HG03457 (cell line): ENCODE results near the gene SAAL1.
A peak's percentile ranks its signal among the peaks of the same experiment; 100 is the strongest.
"Not testable (repeated sequence)": the region's sequence is repeated elsewhere in the genome, so short reads cannot be mapped to it uniquely, and the experiment has no call there.

Experiments used
- ATAC-seq: cut with Tn5 transposase; IDR thresholded peaks from one replicate; pipeline ENCODE4 v1.9.1; 2021; ENCODE audit warnings: moderate number of reproducible peaks; ENCODE audit not compliant: unreplicated experiment

Gene SAAL1, protein sequence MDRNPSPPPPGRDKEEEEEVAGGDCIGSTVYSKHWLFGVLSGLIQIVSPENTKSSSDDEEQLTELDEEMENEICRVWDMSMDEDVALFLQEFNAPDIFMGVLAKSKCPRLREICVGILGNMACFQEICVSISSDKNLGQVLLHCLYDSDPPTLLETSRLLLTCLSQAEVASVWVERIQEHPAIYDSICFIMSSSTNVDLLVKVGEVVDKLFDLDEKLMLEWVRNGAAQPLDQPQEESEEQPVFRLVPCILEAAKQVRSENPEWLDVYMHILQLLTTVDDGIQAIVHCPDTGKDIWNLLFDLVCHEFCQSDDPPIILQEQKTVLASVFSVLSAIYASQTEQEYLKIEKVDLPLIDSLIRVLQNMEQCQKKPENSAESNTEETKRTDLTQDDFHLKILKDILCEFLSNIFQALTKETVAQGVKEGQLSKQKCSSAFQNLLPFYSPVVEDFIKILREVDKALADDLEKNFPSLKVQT

DNA sequence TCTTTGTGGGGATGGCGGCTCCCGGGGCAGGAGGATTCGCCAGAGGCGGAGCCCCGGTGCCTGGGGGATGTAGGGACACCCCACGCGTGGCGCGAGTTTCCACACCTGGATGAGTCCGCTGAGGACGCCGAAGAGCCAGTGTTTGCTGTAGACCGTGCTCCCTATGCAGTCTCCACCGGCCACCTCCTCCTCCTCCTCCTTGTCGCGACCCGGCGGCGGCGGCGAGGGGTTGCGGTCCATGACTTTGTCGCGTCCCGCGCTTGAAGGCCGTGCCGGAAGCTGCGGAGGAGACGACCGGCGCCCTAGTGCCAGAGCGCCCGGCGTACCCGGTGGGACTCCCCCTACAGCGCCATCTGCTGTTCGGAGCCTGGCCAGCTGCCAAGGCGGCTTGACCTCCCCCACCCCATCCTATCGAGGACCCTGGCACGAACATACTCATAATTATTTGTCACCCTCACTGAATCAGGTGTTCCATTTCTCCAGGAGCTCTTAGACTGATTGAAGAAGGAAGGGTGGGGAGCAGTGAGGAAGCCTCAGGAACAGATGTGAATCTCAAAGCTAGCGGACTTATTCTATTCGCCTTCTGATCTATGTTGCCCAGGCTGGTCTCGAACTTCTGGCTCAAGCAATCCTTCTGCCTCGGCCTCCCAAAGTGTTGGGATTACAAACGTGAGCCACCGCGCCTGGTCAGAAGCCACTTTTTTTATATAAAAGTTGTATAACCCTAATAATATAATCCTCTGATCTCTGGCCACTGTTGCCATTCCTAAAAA, at the start of gene SAAL1:
Gene SAAL1 (minus strand): TSS at position 281 of the 773 bp plus-strand sequence. CDS start 41 bp downstream, at position 240.
- ATAC-seq: peak; percentile 93

DNA sequence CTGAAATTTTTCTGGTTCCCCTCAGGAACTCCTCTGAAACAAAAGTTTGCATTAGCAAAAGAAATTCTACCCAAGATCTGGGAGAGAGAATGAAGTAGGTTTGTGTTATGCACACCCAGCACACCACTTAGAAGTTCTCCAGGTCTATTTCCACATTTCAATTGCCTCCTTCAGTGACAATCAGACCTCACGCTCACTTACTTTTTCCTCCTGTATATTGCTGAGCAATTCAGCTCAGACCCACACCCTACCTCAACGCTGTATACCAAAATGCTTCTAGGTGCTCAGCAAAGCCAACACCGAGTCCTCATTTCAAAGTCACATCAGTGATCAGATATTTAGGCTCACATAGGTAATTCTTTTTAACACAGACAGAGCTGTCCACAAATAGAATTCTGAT, 45.7 kb upstream of the SAAL1 start:
- ATAC-seq: no peak

GRCh38 chr11:18145837-18146236, 40.0 kb upstream of the SAAL1 start:
- no peak for ATAC-seq

GRCh38 chr11:18145025-18145424, 39.1 kb upstream of the SAAL1 start:
- no peak for ATAC-seq

DNA sequence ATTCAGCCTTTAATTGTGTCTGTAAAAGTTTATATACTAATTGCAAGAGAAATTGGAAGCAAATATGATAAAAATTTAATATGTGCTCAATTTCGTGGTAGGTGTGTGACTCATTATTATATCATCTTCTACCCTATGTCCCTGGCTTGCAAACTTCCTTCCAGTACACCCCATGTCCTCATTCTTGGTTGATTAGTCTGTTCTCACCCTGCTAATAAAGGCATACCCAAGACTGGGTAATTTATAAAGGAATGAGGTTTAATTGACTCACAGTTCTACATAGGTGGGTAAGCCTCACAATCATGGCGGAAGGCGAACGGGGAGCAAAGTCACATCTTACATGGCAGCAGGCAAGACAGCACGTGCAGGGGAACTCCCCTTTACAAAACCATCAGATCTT, 38.4 kb upstream of the SAAL1 start:
- ATAC-seq: no peak

GRCh38 chr11:18140145-18140544, 34.3 kb upstream of the SAAL1 start:
- no peak for ATAC-seq

DNA sequence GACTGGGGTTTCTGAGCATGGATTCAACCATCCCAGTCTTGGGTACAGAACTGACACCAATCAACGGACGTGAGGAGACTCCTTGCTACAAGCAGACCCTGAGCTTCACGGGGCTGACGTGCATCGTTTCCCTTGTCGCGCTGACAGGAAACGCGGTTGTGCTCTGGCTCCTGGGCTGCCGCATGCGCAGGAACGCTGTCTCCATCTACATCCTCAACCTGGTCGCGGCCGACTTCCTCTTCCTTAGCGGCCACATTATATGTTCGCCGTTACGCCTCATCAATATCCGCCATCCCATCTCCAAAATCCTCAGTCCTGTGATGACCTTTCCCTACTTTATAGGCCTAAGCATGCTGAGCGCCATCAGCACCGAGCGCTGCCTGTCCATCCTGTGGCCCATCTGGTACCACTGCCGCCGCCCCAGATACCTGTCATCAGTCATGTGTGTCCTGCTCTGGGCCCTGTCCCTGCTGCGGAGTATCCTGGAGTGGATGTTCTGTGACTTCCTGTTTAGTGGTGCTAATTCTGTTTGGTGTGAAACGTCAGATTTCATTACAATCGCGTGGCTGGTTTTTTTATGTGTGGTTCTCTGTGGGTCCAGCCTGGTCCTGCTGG, 31.4 kb upstream of the SAAL1 start:
- ATAC-seq: no peak

DNA sequence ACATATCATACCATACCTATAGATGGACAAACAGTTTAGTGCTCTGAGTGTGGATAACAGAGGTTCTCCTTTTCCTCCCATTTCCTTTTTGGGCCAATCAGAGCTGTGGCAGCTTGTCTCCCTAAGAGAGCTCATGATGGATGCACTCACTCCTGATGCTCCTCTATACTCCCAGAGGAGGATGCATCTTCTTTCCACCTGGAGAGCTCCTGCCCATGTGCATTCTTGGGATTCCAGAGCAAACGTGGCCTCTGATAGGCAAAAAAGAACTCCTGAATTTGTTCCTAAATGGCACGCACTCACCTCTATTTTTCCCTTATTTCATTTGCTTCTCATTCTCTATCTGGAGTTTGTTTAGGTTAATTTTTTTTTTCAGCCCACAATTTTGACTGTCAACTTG, 29.4 kb upstream of the SAAL1 start:
- ATAC-seq: no peak

- no peak for ATAC-seq
Observed at GRCh38 chr11:18132341-18132740, 26.5 kb upstream of the SAAL1 start, which contains the start of gene MRGPRX3. Gene MRGPRX3 (plus strand): TSS chr11:18132571. CDS start chr11:18137203, 4,632 bp downstream.

DNA sequence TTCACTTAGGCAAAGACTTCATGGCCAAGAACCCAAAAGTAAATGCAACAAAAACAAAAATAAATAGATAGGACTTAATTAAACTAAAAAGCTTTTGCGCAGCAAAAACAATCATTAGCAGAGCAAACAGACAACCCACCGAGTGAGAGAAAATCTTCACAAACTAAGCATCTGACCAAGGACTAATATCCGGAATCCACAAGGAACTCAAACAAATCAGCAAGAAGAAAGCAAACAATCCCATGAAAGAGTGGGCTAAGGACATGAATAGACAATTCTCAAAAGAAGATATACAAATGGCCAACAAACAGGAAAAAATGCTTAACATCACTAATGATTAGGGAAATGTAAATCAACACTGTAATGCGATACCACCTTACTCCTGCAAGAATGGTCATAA, 25.2 kb upstream of the SAAL1 start:
- ATAC-seq: not testable (repeated sequence)

GRCh38 chr11:18121331-18121828, 15.5 kb upstream of the SAAL1 start:
- not testable (repeated sequence) for ATAC-seq

DNA sequence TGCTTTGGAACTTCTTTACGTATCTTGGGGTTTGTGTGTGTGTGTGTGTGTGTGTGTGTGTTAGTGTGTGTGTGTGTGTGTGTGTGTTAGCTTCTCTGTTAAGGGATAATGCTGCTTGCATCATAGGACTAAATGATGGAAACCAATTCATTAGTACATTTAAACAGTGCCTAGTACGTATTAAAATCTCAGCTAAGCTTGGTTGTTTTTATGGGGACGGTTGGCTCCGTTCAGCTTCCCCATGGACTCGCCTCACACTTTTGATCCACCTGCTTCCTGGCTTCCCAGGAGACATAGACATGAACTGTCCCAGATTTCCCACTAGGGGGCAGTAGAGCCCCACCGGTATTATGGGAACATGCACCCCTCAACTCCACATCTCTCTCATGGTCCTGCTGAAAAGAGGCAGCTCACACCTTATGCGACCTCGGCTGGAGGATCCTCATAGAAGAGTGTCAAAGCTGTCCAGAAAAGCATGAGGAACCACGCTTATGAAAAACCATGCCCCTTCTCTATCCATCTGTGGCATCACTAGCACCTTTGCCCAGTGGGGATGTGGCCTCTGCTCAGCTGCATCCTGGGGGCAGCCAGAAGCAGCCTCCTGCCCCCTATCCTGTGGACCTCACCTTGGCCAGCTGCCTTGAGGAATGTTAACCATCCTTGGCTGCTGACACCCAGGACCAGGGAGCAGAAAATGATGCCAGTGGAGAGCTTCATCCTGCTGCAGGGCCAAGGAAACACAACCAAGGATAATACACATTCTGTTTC, 9.7 kb upstream of the SAAL1 start:
- ATAC-seq: peak; percentile 82

DNA sequence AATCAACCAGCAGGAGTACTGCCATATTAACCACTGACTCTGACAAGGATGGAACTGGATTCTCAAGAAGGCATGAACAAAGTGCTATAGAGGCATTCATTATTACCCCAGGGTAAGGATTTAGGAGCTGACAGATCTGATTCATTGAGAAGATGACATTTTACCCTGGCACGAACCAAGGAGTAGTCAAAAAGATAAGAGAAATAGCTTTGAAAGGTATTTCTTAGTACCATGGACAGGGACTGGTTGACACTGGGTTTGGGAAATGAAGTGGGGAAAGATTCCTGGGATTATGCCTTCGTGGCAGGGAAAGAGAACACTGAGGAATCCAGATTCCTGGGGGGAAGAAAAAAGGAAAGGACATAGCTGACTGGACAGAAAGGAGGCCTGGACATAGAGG, 5.1 kb upstream of the SAAL1 start:
- no peak for ATAC-seq

- ATAC-seq: no peak
Observed at GRCh38 chr11:18108254-18108653, 2.4 kb upstream of the SAAL1 start.

- ATAC-seq: no peak
Observed at GRCh38 chr11:18106688-18107087, 806 bp upstream of the SAAL1 start.

DNA sequence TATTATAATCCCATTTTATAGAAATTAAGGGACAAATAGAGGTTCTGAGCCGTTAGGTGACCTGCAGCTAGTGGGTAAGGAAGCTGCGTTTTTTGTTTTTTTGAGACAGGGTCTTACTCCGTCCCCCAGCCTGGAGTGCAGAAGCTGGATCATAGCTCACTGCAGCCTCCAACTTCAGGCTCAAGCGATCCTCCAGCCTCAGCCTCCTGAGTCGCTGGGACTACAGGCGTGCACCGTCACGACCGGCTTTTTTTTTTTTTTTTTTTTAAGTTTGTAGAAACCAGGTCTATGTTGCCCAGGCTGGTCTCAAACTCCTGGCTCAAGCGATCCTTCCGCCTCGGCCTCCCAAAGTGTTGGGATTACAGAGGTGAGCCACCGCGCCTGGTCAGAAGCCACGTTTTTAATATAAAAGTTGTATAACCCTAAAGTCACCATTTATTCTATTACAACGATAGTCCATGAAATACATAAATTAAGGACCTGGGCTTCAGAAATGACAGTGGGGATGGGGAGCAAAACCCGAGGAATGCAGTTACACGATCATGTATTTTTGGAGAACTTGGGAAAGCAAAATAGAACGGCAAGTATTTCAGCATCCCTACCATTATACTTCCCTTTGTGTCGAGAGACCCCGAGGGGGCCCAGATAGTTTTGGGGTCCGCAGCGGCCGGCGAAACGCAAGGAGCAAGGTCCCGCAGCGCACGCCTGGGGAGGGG, 638 bp downstream of the SAAL1 start:
- no peak for ATAC-seq

DNA sequence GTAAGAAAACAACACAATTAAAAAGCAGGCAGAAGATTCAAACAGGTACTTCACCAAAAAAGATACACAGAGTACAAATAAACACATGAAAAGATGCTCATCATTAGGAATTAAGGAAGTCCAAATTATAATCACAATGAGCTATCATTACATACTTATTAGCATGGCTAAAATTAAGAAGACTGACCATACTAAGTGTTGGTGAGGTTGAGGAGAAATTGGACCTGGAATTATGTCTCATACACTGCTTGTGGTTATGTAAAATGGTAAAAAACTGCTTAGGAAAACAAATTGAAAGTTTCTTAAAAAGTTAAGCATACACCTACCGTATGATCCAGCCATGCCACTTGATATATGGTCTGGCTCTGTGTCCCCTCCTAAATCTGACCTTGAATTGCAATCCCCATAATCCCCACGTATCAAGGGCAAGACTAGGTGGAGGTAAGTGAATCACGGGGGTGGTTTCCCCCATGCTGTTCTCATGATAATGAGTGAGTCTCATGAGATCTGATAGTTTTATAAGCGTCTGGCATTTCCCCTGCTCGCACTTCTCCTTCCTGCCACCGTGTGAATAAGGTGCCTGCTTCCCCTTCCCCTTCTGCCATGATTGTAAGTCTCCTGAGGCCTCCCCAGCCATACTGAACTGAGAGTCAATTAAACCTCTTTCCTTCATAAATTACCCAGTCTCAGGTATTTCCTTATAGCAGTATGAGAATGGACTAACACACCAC, 4.8 kb downstream of the SAAL1 start:
- no peak for ATAC-seq

GRCh38 chr11:18093959-18094358, 11.9 kb downstream of the SAAL1 start:
- no peak for ATAC-seq

DNA sequence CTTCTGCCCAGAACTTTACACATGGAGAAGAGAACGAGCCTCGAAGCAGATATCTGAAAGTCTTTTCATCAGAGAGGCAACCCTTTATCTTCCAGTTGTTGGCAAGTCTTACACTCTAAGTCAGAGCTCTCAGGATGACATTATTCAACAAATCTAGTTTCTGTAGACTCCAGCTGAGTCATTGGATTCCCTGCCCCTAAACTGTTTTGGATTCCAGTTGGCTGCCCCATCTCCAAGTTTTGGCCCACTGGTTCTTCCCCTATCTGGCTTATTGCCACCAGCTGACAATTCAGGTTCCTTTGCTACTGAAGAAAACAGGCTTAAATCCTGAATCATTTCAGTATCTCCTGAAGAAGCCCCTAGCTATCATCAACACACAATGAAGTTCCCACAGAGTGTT, 14.2 kb downstream of the SAAL1 start:
- ATAC-seq: no peak
